GM23338 (cell line): Measurements from ENCODE around the gene CPTP. TPM values are rescaled to one million over a fixed set of nuclear protein-coding genes. Genes with fewer than 3 reads are reported as not detected.

Source experiments
- ATAC-seq: fragments of 200-7000 bp; cut with Tn5 transposase; 3 replicates; pipeline ENCODE4 v1.9.1; 2020
- DNase-seq: peaks from one replicate; pipeline ENCODE4 v3.0.0-alpha.2; 2015; ENCODE audit warnings: low spot score
- H2AFZ ChIP-seq: fragments of 200-600 bp; sonication (generic); 2 replicates; pipeline ENCODE4 v1.8.0; 2016; ENCODE audit warnings: antibody characterized with exemption, mild to moderate bottlenecking, moderate library complexity
- H3F3A ChIP-seq: fragments of 200-600 bp; sonication (generic); replicated peaks from 2 replicates; pipeline ENCODE4 v1.8.0; 2017; ENCODE audit warnings: antibody characterized with exemption, mixed run types, low read depth
- H3K27ac ChIP-seq: fragments of 200-600 bp; sonication (generic); 2 replicates; pipeline ENCODE4 v1.6.1; 2016; ENCODE audit warnings: low read depth
- H3K27me3 ChIP-seq: fragments of 200-600 bp; sonication (generic); 2 replicates; pipeline ENCODE4 v1.8.0; 2016; ENCODE audit warnings: mild to moderate bottlenecking, mixed run types, moderate library complexity; ENCODE audit not compliant: insufficient read depth
- H3K36me3 ChIP-seq: fragments of 200-600 bp; sonication (generic); 2 replicates; pipeline ENCODE4 v1.8.0; 2016; ENCODE audit warnings: mild to moderate bottlenecking; ENCODE audit not compliant: insufficient read depth
- H3K4me1 ChIP-seq: fragments of 200-600 bp; sonication (generic); 2 replicates; pipeline ENCODE4 v1.8.0; 2016; ENCODE audit warnings: mild to moderate bottlenecking, moderate library complexity; ENCODE audit not compliant: insufficient read depth
- H3K4me2 ChIP-seq: fragments of 200-600 bp; sonication (generic); 2 replicates; pipeline ENCODE4 v1.7.1; 2017; ENCODE audit warnings: mixed run types
- H3K4me3 ChIP-seq: fragments of 200-600 bp; sonication (generic); 2 replicates; pipeline ENCODE4 v1.6.1; 2016; ENCODE audit warnings: mixed run types
- H3K79me2 ChIP-seq: fragments of 200-600 bp; sonication (generic); replicated peaks from 2 replicates; pipeline ENCODE4 v1.8.0; 2017; ENCODE audit warnings: mild to moderate bottlenecking; ENCODE audit not compliant: insufficient read depth
- H3K9me2 ChIP-seq: fragments of 200-600 bp; sonication (generic); 2 replicates; pipeline ENCODE4 v1.8.0; 2017; ENCODE audit not compliant: insufficient read depth
- H4K20me1 ChIP-seq: fragments of 200-600 bp; sonication (generic); replicated peaks from 2 replicates; pipeline ENCODE4 v1.8.0; 2017; ENCODE audit warnings: mild to moderate bottlenecking; ENCODE audit not compliant: insufficient read depth
- H3K27ac Mint-ChIP-seq: 2 replicates; pipeline ENCODE4 v1.8.0; 2020; ENCODE audit warnings: inconsistent platforms, mild to moderate bottlenecking, moderate library complexity, mixed read lengths
- H3K27me3 Mint-ChIP-seq: 3 replicates; pipeline ENCODE4 v1.8.0; 2022; ENCODE audit warnings: low read depth, mild to moderate bottlenecking, moderate library complexity, mixed read lengths, inconsistent platforms; ENCODE audit not compliant: insufficient read depth, poor library complexity
- H3K36me3 Mint-ChIP-seq: 3 replicates; pipeline ENCODE4 v1.8.0; 2021; ENCODE audit warnings: low read depth, mild to moderate bottlenecking, inconsistent platforms, moderate library complexity, mixed read lengths
- H3K4me1 Mint-ChIP-seq: 3 replicates; pipeline ENCODE4 v1.8.0; 2020; ENCODE audit warnings: mild to moderate bottlenecking, inconsistent platforms, mixed read lengths
- H3K4me3 Mint-ChIP-seq: 3 replicates; pipeline ENCODE4 v1.8.0; 2021; ENCODE audit warnings: moderate library complexity, mild to moderate bottlenecking, inconsistent platforms, mixed read lengths
- H3K9me3 Mint-ChIP-seq: 3 replicates; pipeline ENCODE4 v1.8.0; 2020; ENCODE audit warnings: moderate library complexity, mild to moderate bottlenecking, inconsistent platforms, mixed read lengths
- EZH2 ChIP-seq: fragments of 200-600 bp; sonication (generic); IDR thresholded peaks from one replicate; pipeline ENCODE4 v1.8.0; 2017; ENCODE audit warnings: antibody characterized with exemption, mild to moderate bottlenecking, low read depth; ENCODE audit not compliant: unreplicated experiment
- EZH2phosphoT487 ChIP-seq: fragments of 200-600 bp; sonication (generic); IDR thresholded peaks from one replicate; pipeline ENCODE4 v1.8.1; 2018; ENCODE audit warnings: antibody characterized with exemption; ENCODE audit not compliant: unreplicated experiment
- JUNB ChIP-seq: IDR thresholded peaks from one replicate; pipeline ENCODE4 v1.6.1; 2016; ENCODE audit warnings: antibody characterized with exemption; ENCODE audit not compliant: unreplicated experiment
- NANOG ChIP-seq: IDR thresholded peaks from 2 replicates; pipeline ENCODE4 v1.6.1; 2016; ENCODE audit warnings: antibody characterized with exemption, borderline replicate concordance
- POLR2AphosphoS5 ChIP-seq: IDR thresholded peaks from 2 replicates; pipeline ENCODE4 v1.6.1; 2016; ENCODE audit warnings: antibody characterized with exemption, low read depth
- STAT1 ChIP-seq: IDR thresholded peaks from one replicate; pipeline ENCODE4 v1.6.1; 2016; ENCODE audit warnings: antibody characterized with exemption; ENCODE audit not compliant: unreplicated experiment
- ZNF114 ChIP-seq: fragments of 250-450 bp; sonication (Bioruptor Pico); IDR thresholded peaks from 2 replicates; pipeline ENCODE4 v1.5.0; 2020; ENCODE audit warnings: mild to moderate bottlenecking, moderate library complexity
- ZNF331 ChIP-seq: fragments of 250-450 bp; sonication (Bioruptor Pico); IDR thresholded peaks from 2 replicates; pipeline ENCODE4 v1.5.0; 2020; ENCODE audit warnings: low read depth, mild to moderate bottlenecking, moderate library complexity
- polyA plus RNA-seq: library from polyadenylated mRNA; unstranded; fragments of >200 nt; fragmentation: Nextera tagmentation; extraction: Ambion mirVana; gene quantifications from 2 replicates; pipeline ENCODE4 v1.2.1, GENCODE V29; 2016
- total RNA-seq: library from RNA; depleted of rRNA; stranded (reverse); fragments of >200 nt; shearing (Covaris generic); gene quantifications from 2 replicates; pipeline ENCODE4 v1.2.3, GENCODE V29; 2014
- TF ChIP-seq, protein P1 (sequence below): IDR thresholded peaks from 2 replicates; pipeline ENCODE4 v1.6.1; 2016; ENCODE audit warnings: antibody characterized with exemption
- TF ChIP-seq, protein P2 (sequence below): fragments of 250-450 bp; sonication (Bioruptor Pico); IDR thresholded peaks from 2 replicates; pipeline ENCODE4 v1.5.0; 2020; ENCODE audit warnings: mild to moderate bottlenecking, moderate library complexity
- TF ChIP-seq, protein P3 (sequence below), 2 experiments: fragments of 200-600 bp in 1 of 2; sonication (generic) in 1 of 2; conservative IDR thresholded peaks; 2 replicates each; pipeline versions ENCODE4 v1.5.1 to v1.6.1; 2016 to 2017; ENCODE audit warnings: antibody characterized with exemption in 2 of 2, low read depth in 2 of 2, mild to moderate bottlenecking in 2 of 2, moderate library complexity in 1 of 2

The CPTP gene
- total and polyA plus RNA-seq, 2 experiments from 2014 or later = 8.1 to 13.5 TPM

DNA sequence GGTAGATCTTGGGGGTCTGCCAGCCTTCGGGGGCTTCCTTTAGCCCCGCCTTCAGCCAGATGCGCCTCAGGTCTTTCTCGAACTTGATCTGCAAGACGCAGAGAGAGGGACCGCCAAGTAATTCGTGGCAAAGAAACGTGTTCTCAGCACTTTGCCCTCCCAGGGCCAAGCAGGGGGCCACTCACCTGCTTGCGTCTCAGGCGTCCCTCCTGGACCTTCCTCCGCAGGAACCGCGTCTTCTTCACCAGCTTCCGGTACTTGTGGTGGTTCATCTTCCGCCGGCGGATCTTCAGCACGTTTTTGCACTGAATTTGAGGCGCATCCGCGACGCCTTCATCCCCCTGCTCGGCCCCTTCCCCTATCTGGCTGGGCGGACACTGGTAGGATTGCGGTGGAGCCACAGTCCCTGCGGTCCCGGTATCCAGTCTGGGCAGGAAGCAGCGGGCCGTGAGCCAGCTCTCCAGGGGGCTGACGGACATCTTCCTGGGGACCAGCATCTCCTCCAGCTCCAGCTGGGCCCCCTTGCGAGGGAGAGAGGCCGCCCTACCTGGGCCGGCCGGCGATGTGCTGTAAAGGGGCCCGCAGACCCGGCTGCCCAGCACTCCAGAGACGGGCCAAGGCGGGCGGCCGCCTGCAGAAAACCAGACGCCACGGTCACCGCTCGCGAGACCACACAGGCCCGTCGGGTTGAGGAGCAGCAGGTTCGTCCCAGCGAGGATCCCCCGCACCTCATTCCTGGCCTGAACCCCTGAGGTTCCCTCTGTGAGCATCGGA lies 49.4 kb downstream of the CPTP start:
- peaks cover 9% of the 10 kb centered on the region for H3K4me1 ChIP-seq
- no peaks in the 10 kb centered on the region for H3K27me3 ChIP-seq
- peak overlapping the region; percentile 88 for H3K4me2 ChIP-seq
- Mint-ChIP-seq H3K4me1 (peaks cover 7% of the 10 kb centered on the region), H3K36me3 (peaks cover 9% of the 10 kb centered on the region; the same call in 2 of the 3 replicates), H3K27me3 (peaks cover 6% of the 10 kb centered on the region), H3K9me3 (no peaks in the 10 kb centered on the region; the same call in 2 of the 3 replicates), H3K4me3 (peak overlapping the region; percentile 90), H3K27ac (peak overlapping the region; percentile 62)
- no peak overlapping the region for H3K27ac ChIP-seq
- H3K79me2 ChIP-seq = peaks cover 21% of the 10 kb centered on the region
- peaks cover 12% of the 10 kb centered on the region for H4K20me1 ChIP-seq
- no peak overlapping the region for H2AFZ ChIP-seq
- no peaks in the 10 kb centered on the region for H3K9me2 ChIP-seq
- no peak for DNase-seq
- no peaks in the 10 kb centered on the region for H3K36me3 ChIP-seq
- H3K4me3 ChIP-seq = peak overlapping the region; percentile 96
- peaks cover 19% of the 10 kb centered on the region for H3F3A ChIP-seq
- no peak for ATAC-seq
- TF ChIP-seq NANOG (no peak), ZNF114 (no peak), STAT1 (no peak), EZH2phosphoT487 (no peak)
- TF ChIP-seq, protein P1, sequence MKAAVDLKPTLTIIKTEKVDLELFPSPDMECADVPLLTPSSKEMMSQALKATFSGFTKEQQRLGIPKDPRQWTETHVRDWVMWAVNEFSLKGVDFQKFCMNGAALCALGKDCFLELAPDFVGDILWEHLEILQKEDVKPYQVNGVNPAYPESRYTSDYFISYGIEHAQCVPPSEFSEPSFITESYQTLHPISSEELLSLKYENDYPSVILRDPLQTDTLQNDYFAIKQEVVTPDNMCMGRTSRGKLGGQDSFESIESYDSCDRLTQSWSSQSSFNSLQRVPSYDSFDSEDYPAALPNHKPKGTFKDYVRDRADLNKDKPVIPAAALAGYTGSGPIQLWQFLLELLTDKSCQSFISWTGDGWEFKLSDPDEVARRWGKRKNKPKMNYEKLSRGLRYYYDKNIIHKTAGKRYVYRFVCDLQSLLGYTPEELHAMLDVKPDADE = no peak

DNA sequence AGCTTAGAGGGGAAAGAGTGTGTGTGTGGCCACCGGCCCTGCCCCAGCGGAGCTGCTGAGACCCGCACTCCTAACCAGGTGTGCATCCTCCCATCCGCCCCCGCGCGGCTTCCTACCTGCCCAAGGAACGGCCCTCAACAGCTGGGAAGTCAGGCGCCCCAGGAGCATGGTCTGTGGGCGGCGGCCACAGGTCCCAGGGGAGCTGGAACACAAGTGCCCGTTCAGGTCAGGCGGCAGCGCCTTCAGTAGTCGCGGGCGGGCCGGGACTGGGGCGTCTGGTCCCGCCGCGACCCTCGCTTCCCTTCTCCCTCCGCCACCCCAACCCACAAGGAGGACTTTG lies 50.0 kb downstream of the CPTP start:
- no peaks in the 10 kb centered on the region for H3K36me3 ChIP-seq
- no peaks in the 10 kb centered on the region for H3K9me2 ChIP-seq
- H3K4me2 ChIP-seq = peak overlapping the region; percentile 88
- Mint-ChIP-seq H3K4me3 (peak overlapping the region; percentile 90), H3K36me3 (peaks cover 9% of the 10 kb centered on the region; the same call in 2 of the 3 replicates), H3K9me3 (no peaks in the 10 kb centered on the region; the same call in 2 of the 3 replicates), H3K4me1 (peaks cover 7% of the 10 kb centered on the region), H3K27ac (peak overlapping the region; percentile 62), H3K27me3 (peaks cover 5% of the 10 kb centered on the region)
- peaks cover 19% of the 10 kb centered on the region for H3F3A ChIP-seq
- DNase-seq = peak; percentile 40
- H3K79me2 ChIP-seq = peaks cover 21% of the 10 kb centered on the region
- H2AFZ ChIP-seq = no peak overlapping the region
- peaks cover 9% of the 10 kb centered on the region for H3K4me1 ChIP-seq
- H3K27me3 ChIP-seq = no peaks in the 10 kb centered on the region
- H4K20me1 ChIP-seq = peaks cover 12% of the 10 kb centered on the region
- no peak; the same call in 2 of the 3 replicates for ATAC-seq
- H3K4me3 ChIP-seq = peak overlapping the region; percentile 96
- peak overlapping the region; percentile 70; the same call in 1 of the 2 replicates for H3K27ac ChIP-seq
- TF ChIP-seq EZH2 = no peak
- no peak for TF ChIP-seq JUNB
- TF ChIP-seq, protein P1 = no peak
- TF ChIP-seq ZNF331 = no peak
- no peak for TF ChIP-seq NANOG
- TF ChIP-seq, protein P2, sequence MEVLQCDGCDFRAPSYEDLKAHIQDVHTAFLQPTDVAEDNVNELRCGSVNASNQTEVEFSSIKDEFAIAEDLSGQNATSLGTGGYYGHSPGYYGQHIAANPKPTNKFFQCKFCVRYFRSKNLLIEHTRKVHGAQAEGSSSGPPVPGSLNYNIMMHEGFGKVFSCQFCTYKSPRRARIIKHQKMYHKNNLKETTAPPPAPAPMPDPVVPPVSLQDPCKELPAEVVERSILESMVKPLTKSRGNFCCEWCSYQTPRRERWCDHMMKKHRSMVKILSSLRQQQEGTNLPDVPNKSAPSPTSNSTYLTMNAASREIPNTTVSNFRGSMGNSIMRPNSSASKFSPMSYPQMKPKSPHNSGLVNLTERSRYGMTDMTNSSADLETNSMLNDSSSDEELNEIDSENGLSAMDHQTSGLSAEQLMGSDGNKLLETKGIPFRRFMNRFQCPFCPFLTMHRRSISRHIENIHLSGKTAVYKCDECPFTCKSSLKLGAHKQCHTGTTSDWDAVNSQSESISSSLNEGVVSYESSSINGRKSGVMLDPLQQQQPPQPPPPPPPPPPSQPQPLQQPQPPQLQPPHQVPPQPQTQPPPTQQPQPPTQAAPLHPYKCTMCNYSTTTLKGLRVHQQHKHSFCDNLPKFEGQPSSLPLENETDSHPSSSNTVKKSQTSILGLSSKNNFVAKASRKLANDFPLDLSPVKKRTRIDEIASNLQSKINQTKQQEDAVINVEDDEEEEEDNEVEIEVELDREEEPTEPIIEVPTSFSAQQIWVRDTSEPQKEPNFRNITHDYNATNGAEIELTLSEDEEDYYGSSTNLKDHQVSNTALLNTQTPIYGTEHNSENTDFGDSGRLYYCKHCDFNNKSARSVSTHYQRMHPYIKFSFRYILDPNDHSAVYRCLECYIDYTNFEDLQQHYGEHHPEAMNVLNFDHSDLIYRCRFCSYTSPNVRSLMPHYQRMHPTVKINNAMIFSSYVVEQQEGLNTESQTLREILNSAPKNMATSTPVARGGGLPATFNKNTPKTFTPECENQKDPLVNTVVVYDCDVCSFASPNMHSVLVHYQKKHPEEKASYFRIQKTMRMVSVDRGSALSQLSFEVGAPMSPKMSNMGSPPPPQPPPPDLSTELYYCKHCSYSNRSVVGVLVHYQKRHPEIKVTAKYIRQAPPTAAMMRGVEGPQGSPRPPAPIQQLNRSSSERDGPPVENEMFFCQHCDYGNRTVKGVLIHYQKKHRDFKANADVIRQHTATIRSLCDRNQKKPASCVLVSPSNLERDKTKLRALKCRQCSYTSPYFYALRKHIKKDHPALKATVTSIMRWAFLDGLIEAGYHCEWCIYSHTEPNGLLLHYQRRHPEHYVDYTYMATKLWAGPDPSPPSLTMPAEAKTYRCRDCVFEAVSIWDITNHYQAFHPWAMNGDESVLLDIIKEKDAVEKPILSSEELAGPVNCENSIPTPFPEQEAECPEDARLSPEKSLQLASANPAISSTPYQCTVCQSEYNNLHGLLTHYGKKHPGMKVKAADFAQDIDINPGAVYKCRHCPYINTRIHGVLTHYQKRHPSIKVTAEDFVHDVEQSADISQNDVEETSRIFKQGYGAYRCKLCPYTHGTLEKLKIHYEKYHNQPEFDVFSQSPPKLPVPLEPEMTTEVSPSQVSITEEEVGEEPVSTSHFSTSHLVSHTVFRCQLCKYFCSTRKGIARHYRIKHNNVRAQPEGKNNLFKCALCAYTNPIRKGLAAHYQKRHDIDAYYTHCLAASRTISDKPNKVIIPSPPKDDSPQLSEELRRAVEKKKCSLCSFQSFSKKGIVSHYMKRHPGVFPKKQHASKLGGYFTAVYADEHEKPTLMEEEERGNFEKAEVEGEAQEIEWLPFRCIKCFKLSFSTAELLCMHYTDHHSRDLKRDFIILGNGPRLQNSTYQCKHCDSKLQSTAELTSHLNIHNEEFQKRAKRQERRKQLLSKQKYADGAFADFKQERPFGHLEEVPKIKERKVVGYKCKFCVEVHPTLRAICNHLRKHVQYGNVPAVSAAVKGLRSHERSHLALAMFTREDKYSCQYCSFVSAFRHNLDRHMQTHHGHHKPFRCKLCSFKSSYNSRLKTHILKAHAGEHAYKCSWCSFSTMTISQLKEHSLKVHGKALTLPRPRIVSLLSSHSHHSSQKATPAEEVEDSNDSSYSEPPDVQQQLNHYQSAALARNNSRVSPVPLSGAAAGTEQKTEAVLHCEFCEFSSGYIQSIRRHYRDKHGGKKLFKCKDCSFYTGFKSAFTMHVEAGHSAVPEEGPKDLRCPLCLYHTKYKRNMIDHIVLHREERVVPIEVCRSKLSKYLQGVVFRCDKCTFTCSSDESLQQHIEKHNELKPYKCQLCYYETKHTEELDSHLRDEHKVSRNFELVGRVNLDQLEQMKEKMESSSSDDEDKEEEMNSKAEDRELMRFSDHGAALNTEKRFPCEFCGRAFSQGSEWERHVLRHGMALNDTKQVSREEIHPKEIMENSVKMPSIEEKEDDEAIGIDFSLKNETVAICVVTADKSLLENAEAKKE (CRISPR knock-in tag) = no peak
- TF ChIP-seq, protein P3, sequence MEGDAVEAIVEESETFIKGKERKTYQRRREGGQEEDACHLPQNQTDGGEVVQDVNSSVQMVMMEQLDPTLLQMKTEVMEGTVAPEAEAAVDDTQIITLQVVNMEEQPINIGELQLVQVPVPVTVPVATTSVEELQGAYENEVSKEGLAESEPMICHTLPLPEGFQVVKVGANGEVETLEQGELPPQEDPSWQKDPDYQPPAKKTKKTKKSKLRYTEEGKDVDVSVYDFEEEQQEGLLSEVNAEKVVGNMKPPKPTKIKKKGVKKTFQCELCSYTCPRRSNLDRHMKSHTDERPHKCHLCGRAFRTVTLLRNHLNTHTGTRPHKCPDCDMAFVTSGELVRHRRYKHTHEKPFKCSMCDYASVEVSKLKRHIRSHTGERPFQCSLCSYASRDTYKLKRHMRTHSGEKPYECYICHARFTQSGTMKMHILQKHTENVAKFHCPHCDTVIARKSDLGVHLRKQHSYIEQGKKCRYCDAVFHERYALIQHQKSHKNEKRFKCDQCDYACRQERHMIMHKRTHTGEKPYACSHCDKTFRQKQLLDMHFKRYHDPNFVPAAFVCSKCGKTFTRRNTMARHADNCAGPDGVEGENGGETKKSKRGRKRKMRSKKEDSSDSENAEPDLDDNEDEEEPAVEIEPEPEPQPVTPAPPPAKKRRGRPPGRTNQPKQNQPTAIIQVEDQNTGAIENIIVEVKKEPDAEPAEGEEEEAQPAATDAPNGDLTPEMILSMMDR (conservative IDR thresholded peaks at IDR 0.05; ENCODE audit: low read depth in 2 of 2) = no peak
- TF ChIP-seq EZH2phosphoT487 = no peak
- TF ChIP-seq POLR2AphosphoS5 = no peak
